Vagina (tissue), 2 donors: ENCODE measurements around the gene DOCK4.

Experiments
- POLR2A ChIP-seq, 2 donors: fragments of 450-650 bp; IDR thresholded peaks; one replicate each; pipeline ENCODE4 v1.6.1; 2017; ENCODE audit warnings: antibody characterized with exemption in 2 of 2, mild to moderate bottlenecking in 2 of 2, moderate library complexity in 2 of 2
- POLR2AphosphoS5 ChIP-seq, 2 donors: sonication (generic); formaldehyde crosslinking; IDR thresholded peaks; one replicate each; pipeline ENCODE4 v1.9.0; 2017; ENCODE audit warnings: antibody characterized with exemption in 2 of 2, mild to moderate bottlenecking in 2 of 2, low read depth in 1 of 2; ENCODE audit not compliant: insufficient read depth in 1 of 2

DNA sequence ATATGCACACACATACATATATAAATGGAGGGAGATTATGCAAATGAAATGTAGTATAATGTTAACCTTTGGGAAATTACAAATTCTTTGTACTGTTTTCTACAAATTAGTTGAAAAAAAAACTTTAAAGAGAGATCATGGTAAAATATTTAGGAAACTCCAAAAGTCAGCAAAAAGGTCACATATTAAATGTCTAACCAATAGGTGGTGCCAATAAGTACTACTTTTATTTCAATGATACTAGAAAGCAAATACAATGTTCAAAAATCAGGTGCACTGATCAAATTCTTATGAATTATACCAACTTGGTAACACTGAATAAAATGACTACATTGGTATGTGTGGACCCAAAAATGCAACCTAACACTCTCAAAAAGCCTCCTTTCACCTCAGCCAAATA, 276.9 kb downstream of the DOCK4 start:
- TF ChIP-seq POLR2AphosphoS5 (IDR thresholded peaks at IDR 0.05; ENCODE audit: insufficient read depth in 1 of 2, low read depth in 1 of 2) = no peak
- TF ChIP-seq POLR2A (IDR thresholded peaks at IDR 0.05) = no peak
